ENCODE measurements around the gene TPH2. TPM values are rescaled to one million over a fixed set of nuclear protein-coding genes. Genes with fewer than 3 reads are reported as not detected.

The TPH2 gene
- total RNA-seq, 2 donors from 2014 or later, result not detected

DNA sequence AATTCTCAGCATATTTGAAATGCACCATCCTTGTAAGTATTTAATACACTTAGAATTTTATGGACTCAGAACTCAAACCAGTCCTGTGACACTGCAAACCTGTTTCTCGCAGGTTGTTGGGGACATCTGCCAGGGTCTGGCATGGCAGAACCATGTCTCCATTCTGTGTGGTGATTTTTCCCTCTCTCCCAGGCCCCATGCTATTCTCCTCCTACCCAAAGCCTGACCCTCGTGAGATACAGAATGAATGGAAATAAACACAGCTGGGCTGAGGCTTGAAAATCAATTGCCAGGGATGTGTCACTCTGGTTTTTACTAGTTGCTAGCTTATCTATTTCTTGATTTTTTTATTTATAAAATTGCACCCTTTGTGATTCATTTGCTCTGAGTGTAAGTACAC is 19.8 kb downstream of the TPH2 start:
- intact Hi-C loops (cut with DNase I), result no loop called here
- Histone ChIP-seq H3K9me3 (no peaks in the 10 kb centered on the region), H3K9ac (ENCODE audit: low read depth in 2 of 2, low read length in 2 of 2) (no peak overlapping the region), H3K27ac (no peak overlapping the region), H3K4me1 (no peaks in the 10 kb centered on the region), H3K4me3 (no peak overlapping the region), H3K27me3 (no peaks in the 10 kb centered on the region), H3K36me3 (no peaks in the 10 kb centered on the region)
- no peak for DNase-seq
- TF ChIP-seq, protein P1, sequence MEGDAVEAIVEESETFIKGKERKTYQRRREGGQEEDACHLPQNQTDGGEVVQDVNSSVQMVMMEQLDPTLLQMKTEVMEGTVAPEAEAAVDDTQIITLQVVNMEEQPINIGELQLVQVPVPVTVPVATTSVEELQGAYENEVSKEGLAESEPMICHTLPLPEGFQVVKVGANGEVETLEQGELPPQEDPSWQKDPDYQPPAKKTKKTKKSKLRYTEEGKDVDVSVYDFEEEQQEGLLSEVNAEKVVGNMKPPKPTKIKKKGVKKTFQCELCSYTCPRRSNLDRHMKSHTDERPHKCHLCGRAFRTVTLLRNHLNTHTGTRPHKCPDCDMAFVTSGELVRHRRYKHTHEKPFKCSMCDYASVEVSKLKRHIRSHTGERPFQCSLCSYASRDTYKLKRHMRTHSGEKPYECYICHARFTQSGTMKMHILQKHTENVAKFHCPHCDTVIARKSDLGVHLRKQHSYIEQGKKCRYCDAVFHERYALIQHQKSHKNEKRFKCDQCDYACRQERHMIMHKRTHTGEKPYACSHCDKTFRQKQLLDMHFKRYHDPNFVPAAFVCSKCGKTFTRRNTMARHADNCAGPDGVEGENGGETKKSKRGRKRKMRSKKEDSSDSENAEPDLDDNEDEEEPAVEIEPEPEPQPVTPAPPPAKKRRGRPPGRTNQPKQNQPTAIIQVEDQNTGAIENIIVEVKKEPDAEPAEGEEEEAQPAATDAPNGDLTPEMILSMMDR (IDR thresholded peaks at IDR 0.05), result no peak

DNA sequence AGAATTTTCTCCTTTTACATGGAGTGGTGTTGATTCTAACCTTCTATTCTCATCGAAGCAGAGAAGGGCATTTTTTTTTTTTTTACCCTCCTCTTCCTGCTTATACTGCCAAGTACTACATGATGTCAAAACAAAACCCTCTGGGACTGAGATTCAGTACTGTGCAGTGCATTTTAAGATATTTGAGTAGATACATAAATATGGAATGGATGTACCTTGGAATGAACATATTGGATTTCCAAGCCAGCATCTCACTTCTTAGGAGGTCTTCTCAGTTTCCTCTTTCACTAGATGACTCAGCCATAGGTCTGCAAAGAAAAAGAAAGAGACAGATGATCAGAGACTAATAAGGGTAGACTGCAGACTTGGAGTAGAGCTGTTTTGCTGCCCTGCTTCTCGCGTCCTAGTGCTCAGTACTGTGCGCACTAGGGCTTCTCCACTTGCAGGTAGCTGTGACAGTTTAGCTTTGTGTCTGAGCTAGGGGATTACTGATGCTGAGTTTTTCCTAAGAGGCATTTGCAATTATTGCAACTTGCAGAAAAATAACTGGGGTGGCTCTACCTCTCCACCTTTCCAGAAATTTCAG is 20.4 kb downstream of the TPH2 start:
- no peak overlapping the region for H3K4me3 ChIP-seq
- no peaks in the 10 kb centered on the region for H3K36me3 ChIP-seq
- H3K27ac ChIP-seq, result no peak overlapping the region
- no peaks in the 10 kb centered on the region for H3K9me3 ChIP-seq
- TF ChIP-seq, protein P1 (IDR thresholded peaks at IDR 0.05), result no peak
- intact Hi-C loops (cut with DNase I), result no loop called here
- no peak overlapping the region for H3K9ac ChIP-seq (ENCODE audit: low read depth in 2 of 2, low read length in 2 of 2)
- H3K4me1 ChIP-seq, result no peaks in the 10 kb centered on the region
- H3K27me3 ChIP-seq, result no peaks in the 10 kb centered on the region
- DNase-seq, result no peak

DNA sequence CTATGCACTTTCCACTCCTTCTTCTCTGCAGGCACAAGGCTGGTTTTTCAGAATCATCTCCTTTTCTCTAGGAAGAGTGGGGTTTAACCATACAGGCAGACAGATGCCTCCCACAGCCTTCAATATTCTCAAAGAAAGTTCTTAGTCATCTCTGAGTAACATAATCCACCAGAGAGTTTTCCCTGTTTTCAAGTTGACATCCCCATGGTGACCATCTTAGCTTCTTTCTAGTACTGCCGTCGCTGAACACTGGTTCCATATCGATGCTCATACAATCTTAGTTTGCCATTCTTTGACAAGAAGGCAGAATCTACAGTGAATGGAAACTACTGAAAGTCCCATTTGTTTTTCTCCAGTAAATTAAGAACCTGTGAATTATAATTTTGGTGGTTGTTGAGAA is 28.6 kb downstream of the TPH2 start:
- Histone ChIP-seq H3K27ac (no peak overlapping the region), H3K27me3 (no peaks in the 10 kb centered on the region), H3K4me3 (no peak overlapping the region), H3K4me1 (no peaks in the 10 kb centered on the region), H3K9me3 (no peaks in the 10 kb centered on the region), H3K36me3 (no peaks in the 10 kb centered on the region), H3K9ac (ENCODE audit: low read depth in 2 of 2, low read length in 2 of 2) (no peak overlapping the region)
- DNase-seq, result no peak
- TF ChIP-seq, protein P1 (IDR thresholded peaks at IDR 0.05), result no peak
- intact Hi-C loops (cut with DNase I), result no loop called here

DNA sequence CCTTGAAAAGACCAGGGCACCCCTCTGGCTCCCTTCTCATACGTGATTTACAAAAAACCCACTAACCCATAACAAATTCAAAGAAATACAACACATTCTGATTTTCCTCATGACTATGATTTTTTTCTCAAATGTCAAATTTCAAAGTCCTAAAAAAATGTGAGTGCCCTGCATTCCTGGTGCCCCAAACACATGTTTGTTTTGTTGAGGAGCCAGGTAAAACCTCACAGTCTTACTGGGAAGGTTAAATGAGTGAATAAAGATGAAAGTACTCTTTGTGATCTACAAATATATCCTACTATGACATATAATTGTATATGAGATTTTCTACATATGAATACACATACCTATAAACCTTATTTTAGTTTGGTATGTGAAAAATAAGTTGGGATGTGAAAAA is 30.7 kb downstream of the TPH2 start:
- H3K4me3 ChIP-seq, result no peak overlapping the region
- no peaks in the 10 kb centered on the region for H3K4me1 ChIP-seq
- no peaks in the 10 kb centered on the region for H3K9me3 ChIP-seq
- H3K9ac ChIP-seq (ENCODE audit: low read depth in 2 of 2, low read length in 2 of 2), result no peak overlapping the region
- no peak for DNase-seq
- no peak overlapping the region for H3K27ac ChIP-seq
- no peaks in the 10 kb centered on the region for H3K36me3 ChIP-seq
- intact Hi-C loops (cut with DNase I), result no loop called here
- no peaks in the 10 kb centered on the region for H3K27me3 ChIP-seq
- TF ChIP-seq, protein P1 (IDR thresholded peaks at IDR 0.05), result no peak

DNA sequence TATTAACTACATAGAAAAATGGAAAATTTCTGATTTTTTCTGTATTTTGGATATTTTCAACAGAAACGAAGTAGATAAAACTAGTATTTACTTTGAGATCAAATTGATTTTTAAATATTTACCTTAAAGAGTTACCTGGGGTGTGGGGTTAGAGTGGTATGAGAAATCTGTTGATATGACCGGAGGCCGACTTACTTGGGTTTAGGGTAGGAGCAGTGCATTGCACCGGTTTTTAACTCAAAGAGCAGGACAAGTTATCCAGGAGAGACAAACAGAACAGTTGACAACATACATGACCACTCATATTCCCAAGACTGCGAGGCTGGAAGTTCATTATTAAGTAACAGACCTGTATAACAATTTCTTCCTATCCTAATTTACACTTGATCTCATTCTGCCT is 31.4 kb downstream of the TPH2 start:
- no peak overlapping the region for H3K4me3 ChIP-seq
- intact Hi-C loops (cut with DNase I), result no loop called here
- TF ChIP-seq, protein P1 (IDR thresholded peaks at IDR 0.05), result no peak
- H3K27ac ChIP-seq, result no peak overlapping the region
- no peak for DNase-seq
- no peaks in the 10 kb centered on the region for H3K27me3 ChIP-seq
- H3K36me3 ChIP-seq, result no peaks in the 10 kb centered on the region
- no peaks in the 10 kb centered on the region for H3K4me1 ChIP-seq
- no peaks in the 10 kb centered on the region for H3K9me3 ChIP-seq
- no peak overlapping the region for H3K9ac ChIP-seq (ENCODE audit: low read depth in 2 of 2, low read length in 2 of 2)
